CD4-positive, alpha-beta T cell treated with Interferon alpha-2 for 1 hour (primary cell): Measurements from ENCODE around the gene PREP.
"Not testable (repeated sequence)": the region's sequence is repeated elsewhere in the genome, so short reads cannot be mapped to it uniquely, and the experiment has no call there.

Experiments used
- DNase-seq, 2 donors: peaks; one replicate each; pipeline ENCODE4 v3.0.0-alpha.2; 2020 to 2022

Gene PREP

DNA sequence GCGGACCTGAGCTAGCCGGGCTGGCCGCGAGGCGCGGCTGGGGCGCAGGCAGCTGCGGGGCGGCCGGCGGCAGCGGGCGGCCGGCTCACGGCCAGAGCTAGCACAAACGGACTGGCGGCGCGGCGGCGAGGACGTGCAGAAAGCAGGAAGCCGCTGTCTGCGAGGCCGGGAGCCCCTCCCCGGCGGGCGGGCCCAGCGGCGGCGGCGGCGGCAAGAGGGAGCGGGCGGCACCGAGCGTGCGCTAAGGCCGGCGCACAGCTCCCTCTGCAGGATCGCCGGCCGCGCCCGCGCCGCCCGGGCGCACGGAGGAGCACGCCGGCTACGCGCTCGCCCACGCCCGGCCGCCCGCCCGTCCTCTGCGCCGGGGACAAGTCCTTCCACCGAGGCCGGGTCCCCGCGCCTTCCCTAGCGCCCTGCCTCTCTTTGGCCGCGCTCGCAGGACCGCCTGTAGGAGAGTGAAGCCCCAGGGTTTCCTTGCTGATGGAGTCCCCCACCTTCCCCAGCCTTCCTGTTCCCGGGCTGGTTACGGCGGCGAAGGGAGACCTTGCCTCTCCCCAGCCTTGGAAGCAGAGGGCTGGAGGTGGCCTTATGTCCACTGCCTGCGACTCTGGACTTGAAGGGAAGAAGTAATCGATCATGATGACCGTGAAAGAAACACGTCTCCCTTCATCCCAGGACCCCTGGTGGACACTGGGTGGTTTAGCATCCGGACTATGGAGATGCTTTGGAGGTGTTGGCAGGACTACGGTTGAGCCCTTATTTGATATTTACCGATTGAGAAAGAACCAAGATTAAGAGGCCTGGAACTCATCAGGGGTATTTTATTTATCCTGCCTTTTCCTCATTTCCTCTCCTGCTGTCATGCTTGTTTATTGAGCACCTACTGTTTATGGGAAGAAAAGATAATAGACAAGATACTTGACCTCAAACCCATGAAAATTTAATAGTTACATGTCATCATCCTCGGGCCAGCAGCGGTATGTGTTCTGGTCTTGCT lies at the start of gene PREP:
TSS of gene PREP (minus strand) at position 144 of the 997 bp plus-strand sequence. CDS start 191 bp downstream, outside the sequence.
- DNase-seq: peak; percentile 78 to 84

DNA sequence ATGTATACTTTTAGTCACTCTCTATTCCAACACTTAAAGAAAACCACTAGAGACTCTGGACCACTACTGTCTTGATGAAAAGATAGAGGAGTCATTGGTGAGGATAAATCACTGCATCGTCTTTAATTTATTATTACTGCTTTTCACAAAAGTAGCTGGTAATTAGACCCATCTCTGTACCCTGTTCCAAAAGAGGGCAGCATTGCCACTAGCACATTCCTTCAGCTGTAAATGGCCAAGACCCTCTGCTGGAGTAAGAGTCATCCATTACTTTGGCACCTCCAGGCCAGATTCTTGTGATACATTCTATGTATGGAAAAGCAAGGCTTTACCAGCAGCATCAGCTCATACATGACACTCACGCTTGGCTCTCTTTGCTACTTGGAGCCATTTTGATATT lies 49.5 kb upstream of the PREP start:
- no peak for DNase-seq

DNA sequence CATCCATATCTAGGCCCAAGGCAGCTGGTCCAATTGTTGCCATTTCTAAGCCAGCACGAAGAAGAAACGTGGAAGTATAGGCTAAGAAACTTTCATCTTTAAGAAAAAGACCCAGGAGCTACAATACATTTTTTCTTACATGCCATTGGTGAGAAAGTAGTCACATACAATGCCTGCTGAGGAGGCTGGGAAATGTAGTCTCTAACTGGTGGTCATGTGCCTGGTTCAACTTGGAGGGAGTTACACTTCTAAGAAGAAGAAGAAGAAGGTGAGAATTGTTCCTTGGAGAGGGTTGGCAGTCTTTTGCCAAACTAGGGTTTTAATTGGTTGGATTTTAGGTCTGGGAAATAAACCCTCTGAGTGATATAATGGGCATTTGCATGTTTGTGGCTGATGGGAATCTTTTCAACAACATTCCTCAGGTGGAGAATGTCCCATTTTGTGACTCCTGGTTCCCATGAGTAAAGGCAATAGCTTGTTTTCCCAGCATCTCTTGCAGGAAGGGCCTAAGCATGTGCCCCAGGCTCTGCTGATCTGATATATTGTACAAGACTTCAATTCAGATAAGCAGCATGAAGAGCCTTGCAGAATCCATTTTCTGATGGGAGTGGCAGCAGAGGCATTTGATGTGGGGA lies 47.0 kb upstream of the PREP start:
- DNase-seq: no peak

DNA sequence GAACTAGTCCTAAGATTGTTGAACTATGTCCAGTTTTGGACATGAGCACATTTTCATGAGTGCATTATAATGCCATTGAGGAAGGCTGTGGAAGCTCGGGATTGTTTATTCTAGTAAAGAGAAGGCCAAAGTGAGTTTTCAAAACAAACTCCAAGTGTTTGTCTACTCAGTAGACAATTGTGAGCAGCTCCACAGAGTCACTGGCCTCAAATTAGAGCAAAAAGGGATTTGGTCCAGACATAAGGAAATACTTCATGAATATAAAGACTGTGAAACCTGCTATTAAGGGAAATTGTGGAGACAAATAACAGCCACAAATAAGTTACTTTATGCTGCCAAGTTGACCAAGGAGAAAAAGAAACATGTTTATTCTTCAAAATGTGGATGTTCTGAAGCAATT lies 42.6 kb upstream of the PREP start:
- DNase-seq: no peak

DNA sequence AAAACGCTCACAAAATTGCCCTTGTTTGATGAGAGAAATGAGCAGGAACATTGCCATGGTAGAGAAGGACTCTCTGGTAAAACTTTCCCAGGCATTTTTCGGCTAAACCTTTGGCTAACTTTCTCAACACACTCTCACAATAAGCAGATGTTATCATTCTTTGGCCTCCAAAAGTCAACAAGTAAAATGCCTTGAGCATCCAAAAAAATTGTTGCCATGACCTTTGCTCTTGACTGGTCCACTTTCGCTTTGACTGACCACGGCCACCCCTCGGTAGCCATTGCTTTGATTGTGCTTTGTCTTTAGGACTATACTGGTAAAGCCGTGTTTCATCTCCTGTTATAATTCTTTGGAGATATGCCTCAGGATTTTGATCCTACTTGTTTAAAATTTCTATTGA lies 41.1 kb upstream of the PREP start:
- no peak for DNase-seq

DNA sequence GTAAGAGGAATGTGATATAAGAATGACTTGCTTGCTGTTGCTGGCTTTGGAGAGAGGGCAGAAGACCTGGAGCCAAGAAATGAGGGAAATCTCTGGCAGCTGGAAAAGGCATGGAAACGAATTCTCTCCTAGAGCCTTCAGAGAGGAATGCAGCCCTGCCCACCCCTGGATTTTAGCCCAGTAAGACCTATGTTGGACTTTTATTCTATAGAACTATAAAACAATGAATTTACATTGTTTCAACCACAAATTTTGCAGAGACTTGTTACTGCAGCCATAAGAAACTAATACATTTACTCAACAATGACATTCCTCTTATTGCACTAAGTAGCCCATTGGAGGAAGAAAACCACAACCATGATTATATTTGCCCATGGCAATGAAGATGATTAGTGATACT lies 39.5 kb upstream of the PREP start:
- DNase-seq: no peak

DNA sequence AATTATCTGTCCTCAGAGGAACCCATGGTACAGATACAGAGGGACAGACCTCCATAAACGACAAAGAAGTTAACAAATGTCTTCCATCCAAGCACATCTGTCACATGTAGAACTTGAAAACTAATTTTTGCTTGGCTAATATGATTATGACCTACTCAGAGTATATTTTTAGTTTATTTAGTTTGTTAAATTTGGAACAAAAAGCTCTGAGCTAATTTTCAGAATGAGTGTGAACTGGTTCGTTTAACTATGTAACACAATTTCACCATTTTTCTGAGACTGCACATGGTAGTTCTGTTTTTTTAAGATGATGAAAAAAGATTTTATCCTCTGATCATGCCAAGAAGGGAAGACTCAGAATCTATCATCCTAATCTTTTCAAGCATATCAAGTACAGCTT lies 34.4 kb upstream of the PREP start:
- DNase-seq: no peak

DNA sequence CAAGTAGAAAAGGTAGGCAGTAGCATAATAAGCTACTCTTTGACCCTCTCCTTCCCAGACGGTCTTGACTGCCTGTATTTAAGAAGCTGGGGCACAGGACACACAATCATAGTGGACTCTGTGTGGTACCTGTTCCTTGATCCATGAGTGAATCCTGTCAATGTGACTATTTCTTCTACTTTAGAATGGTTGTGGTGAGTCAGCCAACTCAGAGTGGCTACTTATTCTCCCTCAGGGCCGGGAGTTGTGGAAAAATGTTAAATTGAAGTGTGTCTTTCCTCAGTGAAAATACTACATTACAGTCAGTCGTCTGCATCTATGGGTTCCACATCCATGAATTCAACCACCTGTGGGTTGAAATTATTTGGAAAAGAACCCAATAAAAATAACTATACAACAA lies 30.8 kb upstream of the PREP start:
- DNase-seq: no peak

DNA sequence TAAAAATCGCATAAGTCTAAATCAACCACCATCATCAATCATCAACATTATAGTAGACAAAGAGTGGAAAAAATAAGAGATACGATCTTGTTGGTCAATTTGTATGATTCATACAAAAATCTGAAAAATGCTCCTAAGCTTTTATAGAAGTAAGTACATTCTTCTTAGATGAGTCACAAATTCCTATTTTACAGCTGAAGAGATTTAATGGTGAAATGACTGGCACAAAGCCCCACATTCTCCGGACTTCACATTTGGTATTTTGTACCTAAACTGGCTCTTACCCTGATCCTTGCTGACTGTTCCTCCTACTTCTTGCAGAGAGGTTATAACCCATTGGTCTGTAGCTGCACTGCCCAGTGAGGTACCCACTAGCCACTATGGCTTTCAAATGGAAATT lies 29.9 kb upstream of the PREP start:
- DNase-seq: no peak

DNA sequence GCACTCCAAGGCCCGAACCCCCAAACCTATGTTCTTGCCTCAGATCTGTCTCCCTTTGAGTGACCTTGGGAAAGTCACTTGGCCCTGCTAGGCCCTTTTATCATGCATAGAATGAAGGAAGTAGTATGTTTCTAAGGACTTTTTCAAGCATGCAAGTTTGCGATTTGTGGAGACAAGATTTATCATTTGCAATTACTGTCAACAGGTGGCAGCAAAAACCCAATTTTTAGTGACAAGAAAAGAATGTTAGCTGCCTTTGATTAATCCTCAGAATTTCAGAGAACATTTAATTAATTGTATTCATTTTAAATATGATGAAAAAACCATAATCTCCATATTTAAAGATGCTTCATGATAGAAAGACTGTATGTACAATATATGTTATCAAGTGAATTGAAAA lies 28.3 kb upstream of the PREP start:
- peak; percentile 7 to 69 for DNase-seq

DNA sequence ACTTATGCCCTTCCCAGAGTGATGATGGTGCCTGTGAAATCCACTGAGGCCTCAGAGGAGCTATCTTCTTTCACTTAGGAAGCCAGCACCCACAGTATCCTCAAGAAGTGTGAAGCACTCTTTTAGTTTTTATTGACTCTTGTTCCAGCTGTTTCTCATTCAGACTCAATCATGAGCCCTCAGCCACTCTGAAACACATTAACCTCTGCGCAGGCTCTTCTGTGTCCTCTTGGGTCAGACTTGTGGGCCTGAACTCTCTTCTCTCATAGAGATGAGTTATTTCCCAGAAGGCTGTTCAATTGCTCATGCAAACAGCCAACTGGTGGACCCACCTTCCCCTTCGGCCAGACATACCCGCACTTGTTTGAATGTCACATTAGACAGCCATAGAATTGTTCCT lies 27.8 kb upstream of the PREP start:
- no peak for DNase-seq

DNA sequence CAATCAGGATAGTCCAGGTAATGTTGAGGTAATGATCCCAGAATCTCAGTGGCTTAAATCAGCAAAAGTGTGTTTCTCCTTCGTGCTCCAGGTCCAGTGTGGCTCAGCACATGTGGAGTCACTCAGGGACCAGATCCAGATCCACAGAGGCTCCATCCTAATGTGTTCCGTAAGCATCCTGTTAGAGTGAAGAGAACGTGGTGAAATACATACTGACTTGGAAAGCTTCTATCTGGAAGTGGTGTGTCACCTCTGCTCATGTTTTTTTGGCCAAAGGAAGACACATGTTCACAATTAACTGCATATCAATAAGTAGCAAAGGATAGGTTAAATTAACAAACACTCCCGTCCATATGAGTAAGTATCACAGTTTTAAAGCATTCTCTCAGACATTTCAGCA lies 26.8 kb upstream of the PREP start:
- no peak for DNase-seq

DNA sequence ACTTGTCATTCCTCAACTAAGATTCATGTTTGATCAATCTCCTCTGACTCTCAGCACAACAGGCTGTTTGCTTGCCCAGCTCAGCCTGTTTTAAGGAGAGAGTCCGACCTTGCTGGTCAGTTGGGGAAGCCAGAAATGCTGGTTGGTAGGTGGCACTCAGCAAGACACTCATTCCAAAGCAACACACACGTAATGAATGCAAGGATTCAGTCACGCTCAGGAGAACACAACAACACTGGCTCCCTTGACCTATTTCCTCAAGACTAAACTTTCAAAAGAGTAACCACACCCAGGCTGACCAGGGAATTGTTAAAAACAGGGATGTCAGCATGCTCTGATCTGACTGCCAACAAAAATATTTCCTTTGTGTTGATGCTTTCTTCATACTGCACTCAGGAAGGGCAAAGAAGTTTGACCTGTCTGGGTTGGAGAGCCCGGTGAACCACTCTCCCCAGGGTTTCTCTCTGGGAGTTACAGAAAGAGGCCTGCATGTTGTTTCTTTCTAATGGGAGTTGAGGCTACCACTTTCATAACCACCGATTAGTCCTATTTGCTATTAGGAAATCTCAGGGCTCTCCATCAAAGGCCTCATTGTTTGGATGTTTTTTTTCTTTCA lies 25.6 kb upstream of the PREP start:
- no peak for DNase-seq

DNA sequence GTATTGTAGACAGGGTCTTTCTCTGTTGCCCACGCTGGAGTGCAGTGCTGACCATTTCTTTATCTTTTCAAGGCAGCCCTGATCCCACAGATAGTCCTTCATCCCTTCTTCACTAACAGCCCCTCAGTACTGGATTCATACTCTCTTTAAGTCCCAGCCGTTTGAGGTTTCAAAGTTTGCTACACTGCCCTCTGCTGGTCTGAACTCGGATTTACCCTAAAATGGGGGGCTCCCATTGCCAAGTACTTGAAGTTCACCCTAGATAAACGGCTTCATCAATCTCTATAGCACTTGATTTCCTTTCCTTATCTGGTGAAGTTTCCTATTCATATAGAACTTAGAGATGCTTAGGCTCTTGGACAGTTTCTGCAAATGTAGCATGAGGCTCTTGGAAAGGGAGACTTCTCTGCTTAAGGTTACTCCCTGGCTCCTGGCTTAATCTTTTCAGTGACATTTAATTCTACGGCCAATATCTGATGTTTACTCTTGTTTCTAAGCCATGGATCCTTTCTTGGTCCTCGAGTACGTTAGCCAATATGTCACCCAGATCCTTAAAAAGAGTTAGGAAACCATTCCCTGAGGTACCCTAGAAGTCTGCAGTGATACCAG lies 21.4 kb upstream of the PREP start:
- peak; percentile 46 to 70 for DNase-seq

DNA sequence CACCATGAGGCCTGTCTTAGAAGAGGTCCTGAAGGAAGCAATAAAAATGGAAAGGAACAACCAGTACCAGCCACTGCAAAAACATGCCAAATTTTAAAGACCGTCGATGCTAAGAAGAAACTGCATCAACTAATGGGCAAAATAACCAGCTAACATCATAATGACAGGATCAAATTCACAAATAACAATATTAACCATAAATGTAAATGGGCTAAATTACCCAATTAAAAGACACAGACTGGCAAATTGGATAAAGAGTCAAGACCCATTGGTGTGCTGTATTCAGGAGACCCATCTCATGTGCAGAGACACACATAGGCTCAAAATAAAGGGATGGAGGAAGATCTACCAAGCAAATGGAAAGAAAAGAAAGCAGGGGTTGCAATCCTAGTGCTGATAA lies 14.1 kb upstream of the PREP start:
- DNase-seq: not testable (repeated sequence)

DNA sequence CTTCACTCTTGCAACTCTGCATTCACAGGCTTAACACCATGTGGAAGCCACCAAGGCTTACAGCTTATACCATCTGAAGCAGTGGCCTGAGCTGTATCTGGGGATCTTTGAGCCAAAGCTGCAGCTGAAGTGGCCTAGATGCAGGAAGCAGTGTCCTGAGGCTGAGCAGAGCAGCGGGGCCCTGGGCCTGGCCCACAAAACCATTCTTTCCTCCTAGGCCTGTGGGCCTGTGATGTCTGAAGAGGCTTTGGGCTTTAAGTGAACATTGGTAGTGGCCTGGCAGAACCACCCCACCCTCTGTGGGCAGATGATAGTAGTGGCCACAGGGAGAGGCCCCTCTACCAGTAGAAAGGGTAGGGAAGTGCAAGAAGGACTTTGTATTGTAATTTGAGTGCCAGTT lies 6.9 kb upstream of the PREP start:
- no peak for DNase-seq

DNA sequence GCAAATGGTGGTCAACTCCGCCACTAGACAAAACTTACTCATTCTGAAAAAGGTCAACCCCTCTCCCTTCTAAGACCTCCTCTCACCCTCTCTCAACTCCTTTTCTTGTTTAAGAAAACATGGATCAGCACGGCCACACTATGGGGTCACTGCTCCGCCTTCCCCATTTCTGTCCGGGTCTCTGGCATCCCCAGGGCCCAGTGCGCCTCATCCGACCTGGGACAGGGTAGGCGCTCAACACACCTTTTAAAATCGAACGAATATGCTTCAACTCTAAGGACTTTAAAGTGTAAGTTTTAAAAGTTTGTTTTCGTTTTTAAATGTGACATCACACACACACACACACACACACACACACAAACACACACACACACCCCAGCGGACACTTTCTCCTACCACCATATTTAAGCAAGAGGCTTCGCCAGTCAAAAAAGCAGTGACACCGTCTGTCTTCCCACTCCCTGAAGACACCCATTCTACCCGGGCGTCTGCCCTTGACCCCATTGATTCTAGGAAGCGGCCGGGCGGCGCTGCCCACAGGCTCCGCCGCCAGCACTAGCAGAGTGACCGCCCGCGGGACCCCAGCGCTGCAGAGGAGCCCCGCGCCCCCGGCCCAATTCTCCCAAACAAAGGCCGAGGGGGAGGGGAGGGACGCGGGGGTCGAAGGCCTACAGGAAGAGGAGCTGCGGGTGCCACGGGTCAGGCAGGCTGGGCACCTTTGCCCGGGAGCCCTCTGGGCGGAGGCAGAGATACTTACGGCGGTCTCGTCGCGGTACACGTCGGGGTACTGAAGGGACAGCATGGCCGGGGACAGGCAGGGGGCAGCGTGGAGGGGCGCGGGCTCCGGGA lies 568 bp downstream of the PREP start:
- peak; percentile 15 to 55 for DNase-seq

DNA sequence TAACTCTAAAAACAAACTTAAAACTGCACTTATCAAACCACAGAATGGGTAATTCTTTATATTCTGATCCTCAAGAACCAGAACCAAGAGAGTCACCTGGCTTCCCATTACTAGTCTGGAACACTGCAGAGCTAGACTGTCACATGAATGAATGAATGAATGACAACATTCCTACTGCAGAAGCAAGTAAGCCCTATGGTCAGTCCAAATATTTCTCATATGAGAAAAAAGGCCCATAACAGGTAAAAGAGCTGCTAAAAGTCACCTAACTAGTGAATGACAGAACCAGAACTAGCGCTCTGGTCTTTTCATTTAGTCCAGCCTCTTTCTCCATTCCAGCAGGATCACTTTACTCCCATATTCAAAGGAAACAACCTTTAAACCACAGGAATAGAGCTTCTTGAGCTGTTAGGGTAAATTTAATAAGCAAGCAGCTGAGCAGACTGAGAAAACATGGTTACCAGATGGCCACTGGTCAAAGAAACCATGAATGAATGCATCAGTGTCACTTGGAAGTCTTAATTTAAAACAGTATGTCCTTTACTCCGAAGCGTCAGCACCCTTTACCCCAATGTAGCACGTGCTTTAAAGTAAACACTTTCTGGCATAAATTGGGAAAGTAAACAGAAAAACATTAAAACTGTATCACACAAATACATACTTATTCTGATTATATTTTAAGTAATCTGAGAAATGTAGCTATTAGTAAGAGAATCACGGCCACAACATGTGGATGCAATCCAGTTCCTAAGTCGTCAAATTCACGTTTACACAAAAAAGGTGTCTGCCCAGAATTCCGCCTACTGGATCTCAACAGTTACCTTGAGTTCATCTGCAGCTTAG lies 1.4 kb downstream of the PREP start:
- DNase-seq: no peak

DNA sequence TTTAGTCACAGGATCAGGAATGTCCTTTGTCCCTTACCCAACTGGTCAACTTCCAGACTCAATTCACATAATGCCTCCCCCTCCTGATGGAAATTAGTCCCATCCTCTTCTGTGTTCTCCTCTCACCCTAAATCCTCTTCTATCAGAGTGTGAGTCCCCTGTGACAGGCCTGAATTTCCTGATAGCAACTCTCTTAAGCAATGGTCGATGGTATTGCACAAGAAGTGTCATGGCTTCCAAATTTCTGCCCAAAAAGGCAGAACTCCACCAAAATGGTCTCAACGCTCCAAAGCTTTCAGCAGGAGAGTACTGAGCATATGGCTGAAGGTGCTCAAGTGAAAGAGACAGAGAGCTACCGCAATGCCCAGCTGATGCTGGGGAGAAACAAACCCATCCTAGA lies 2.4 kb downstream of the PREP start:
- DNase-seq: no peak

DNA sequence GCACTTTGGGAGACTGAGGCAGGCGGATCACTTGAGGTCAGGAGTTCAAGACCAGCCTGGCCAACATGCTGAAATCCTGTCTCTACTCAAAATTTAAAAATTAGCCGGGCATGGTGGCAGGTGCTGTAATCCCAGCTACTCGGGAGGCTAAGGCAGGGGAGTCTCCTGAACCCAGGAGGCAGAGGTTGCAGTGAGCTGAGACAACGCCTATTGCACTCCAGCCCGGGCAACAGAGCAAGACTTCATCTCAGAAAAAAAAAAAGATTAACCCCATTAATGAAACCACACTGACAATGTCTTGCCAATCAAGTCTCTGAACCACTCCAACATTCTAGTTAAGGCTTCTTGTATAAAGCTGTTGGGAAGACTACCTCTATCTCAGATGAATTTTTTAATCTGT lies 4.0 kb downstream of the PREP start:
- DNase-seq: no peak

DNA sequence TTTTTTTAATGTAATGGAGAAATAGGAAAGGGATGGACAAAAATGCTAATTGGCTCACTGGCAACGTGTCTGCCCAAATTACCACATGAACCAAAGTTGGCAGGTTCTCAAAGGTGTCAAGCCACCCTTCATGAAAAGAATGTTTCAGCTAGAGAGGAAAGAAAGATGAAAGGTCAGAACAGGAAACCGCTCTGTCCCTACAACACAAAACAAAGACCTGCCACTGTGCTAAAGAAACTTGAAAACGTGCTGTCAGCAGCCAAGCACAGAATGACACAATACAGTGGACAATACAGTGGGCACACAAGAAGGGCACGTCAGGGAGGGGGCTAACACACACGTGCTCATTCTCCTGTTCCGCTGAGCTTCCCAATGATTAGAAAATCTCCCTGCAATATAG lies 4.9 kb downstream of the PREP start:
- DNase-seq: peak in 1 of 2 donors; percentile 28
